ENCODE results near the gene TRPV4.

TRPV4 gene

GRCh38 chr12:109808876-109809646 is 24.1 kb downstream of the TRPV4 start:
- 98% methylated on average over 3 of the region's 4 CpGs for WGBS (ENCODE audit: insufficient coverage, insufficient read length)
- no peak overlapping the region for H3K27ac ChIP-seq (ENCODE audit: low read length)
- DNase-seq (ENCODE audit: low read depth, low spot score) = no peak
- no peaks in the 10 kb centered on the region for H3K4me1 ChIP-seq (ENCODE audit: control insufficient read depth, insufficient read depth, low read length)
- no peak overlapping the region for H3K4me3 ChIP-seq (ENCODE audit: low read length)
- H3K27me3 ChIP-seq (ENCODE audit: control insufficient read depth, insufficient read depth, low read length) = no peaks in the 10 kb centered on the region
- no peaks in the 10 kb centered on the region for H3K36me3 ChIP-seq (ENCODE audit: control insufficient read depth, insufficient read depth, low read length)
- H3K9me3 ChIP-seq (ENCODE audit: control insufficient read depth, insufficient read depth, low read length) = no peaks in the 10 kb centered on the region

GRCh38 chr12:109807954-109808643 is 25.1 kb downstream of the TRPV4 start:
- Histone ChIP-seq H3K36me3 (ENCODE audit: control insufficient read depth, insufficient read depth, low read length) (no peaks in the 10 kb centered on the region), H3K27ac (ENCODE audit: low read length) (no peak overlapping the region), H3K4me3 (ENCODE audit: low read length) (no peak overlapping the region), H3K27me3 (ENCODE audit: control insufficient read depth, insufficient read depth, low read length) (no peaks in the 10 kb centered on the region), H3K4me1 (ENCODE audit: control insufficient read depth, insufficient read depth, low read length) (no peaks in the 10 kb centered on the region), H3K9me3 (ENCODE audit: control insufficient read depth, insufficient read depth, low read length) (no peaks in the 10 kb centered on the region)
- WGBS (ENCODE audit: insufficient coverage, insufficient read length) = no CpG with 5 or more reads among the region's 12 CpGs
- no peak for DNase-seq (ENCODE audit: low read depth, low spot score)

- Histone ChIP-seq H3K27me3 (ENCODE audit: control insufficient read depth, insufficient read depth, low read length) (no peaks in the 10 kb centered on the region), H3K9me3 (ENCODE audit: control insufficient read depth, insufficient read depth, low read length) (no peaks in the 10 kb centered on the region), H3K4me3 (ENCODE audit: low read length) (no peak overlapping the region), H3K36me3 (ENCODE audit: control insufficient read depth, insufficient read depth, low read length) (no peaks in the 10 kb centered on the region), H3K4me1 (ENCODE audit: control insufficient read depth, insufficient read depth, low read length) (no peaks in the 10 kb centered on the region), H3K27ac (ENCODE audit: low read length) (no peak overlapping the region)
- no CpG with 5 or more reads among the region's 12 CpGs for WGBS (ENCODE audit: insufficient coverage, insufficient read length)
- peak; percentile 35 for DNase-seq (ENCODE audit: low read depth, low spot score)
Observed at GRCh38 chr12:109804820-109805761, 28.1 kb downstream of the TRPV4 start.

- Histone ChIP-seq H3K4me1 (ENCODE audit: control insufficient read depth, insufficient read depth, low read length) (no peaks in the 10 kb centered on the region), H3K4me3 (ENCODE audit: low read length) (no peak overlapping the region), H3K9me3 (ENCODE audit: control insufficient read depth, insufficient read depth, low read length) (no peaks in the 10 kb centered on the region), H3K27ac (ENCODE audit: low read length) (no peak overlapping the region), H3K27me3 (ENCODE audit: control insufficient read depth, insufficient read depth, low read length) (no peaks in the 10 kb centered on the region), H3K36me3 (ENCODE audit: control insufficient read depth, insufficient read depth, low read length) (no peaks in the 10 kb centered on the region)
- WGBS (ENCODE audit: insufficient coverage, insufficient read length) = no CpG with 5 or more reads among the region's 3 CpGs
- no peak for DNase-seq (ENCODE audit: low read depth, low spot score)
Observed at GRCh38 chr12:109803678-109804077, 29.5 kb downstream of the TRPV4 start.

GRCh38 chr12:109802828-109803227 is 30.4 kb downstream of the TRPV4 start:
- H3K9me3 ChIP-seq (ENCODE audit: control insufficient read depth, insufficient read depth, low read length) = no peaks in the 10 kb centered on the region
- H3K27ac ChIP-seq (ENCODE audit: low read length) = no peak overlapping the region
- no peak overlapping the region for H3K4me3 ChIP-seq (ENCODE audit: low read length)
- no peaks in the 10 kb centered on the region for H3K4me1 ChIP-seq (ENCODE audit: control insufficient read depth, insufficient read depth, low read length)
- 0 out of 2 replicates have a peak, but pooled peaks cover 3% of the 10 kb centered on the region for H3K36me3 ChIP-seq (ENCODE audit: control insufficient read depth, insufficient read depth, low read length)
- no peaks in the 10 kb centered on the region for H3K27me3 ChIP-seq (ENCODE audit: control insufficient read depth, insufficient read depth, low read length)
- WGBS (ENCODE audit: insufficient coverage, insufficient read length) = no CpG with 5 or more reads among the region's 15 CpGs
- no peak for DNase-seq (ENCODE audit: low read depth, low spot score)

GRCh38 chr12:109800536-109800935 is 32.7 kb downstream of the TRPV4 start:
- Histone ChIP-seq H3K9me3 (ENCODE audit: control insufficient read depth, insufficient read depth, low read length) (no peaks in the 10 kb centered on the region), H3K27me3 (ENCODE audit: control insufficient read depth, insufficient read depth, low read length) (no peaks in the 10 kb centered on the region; the same call in 1 of the 2 replicates), H3K36me3 (ENCODE audit: control insufficient read depth, insufficient read depth, low read length) (0 out of 2 replicates have a peak, but pooled peaks cover 3% of the 10 kb centered on the region), H3K27ac (ENCODE audit: low read length) (no peak overlapping the region), H3K4me3 (ENCODE audit: low read length) (no peak overlapping the region), H3K4me1 (ENCODE audit: control insufficient read depth, insufficient read depth, low read length) (no peaks in the 10 kb centered on the region)
- no CpG with 5 or more reads among the region's 13 CpGs for WGBS (ENCODE audit: insufficient coverage, insufficient read length)
- no peak for DNase-seq (ENCODE audit: low read depth, low spot score)

- H3K9me3 ChIP-seq (ENCODE audit: control insufficient read depth, insufficient read depth, low read length) = no peaks in the 10 kb centered on the region
- no CpG with 5 or more reads among the region's 20 CpGs for WGBS (ENCODE audit: insufficient coverage, insufficient read length)
- no peaks in the 10 kb centered on the region for H3K4me1 ChIP-seq (ENCODE audit: control insufficient read depth, insufficient read depth, low read length)
- H3K4me3 ChIP-seq (ENCODE audit: low read length) = no peak overlapping the region
- 0 out of 2 replicates have a peak, but pooled peaks cover 3% of the 10 kb centered on the region for H3K36me3 ChIP-seq (ENCODE audit: control insufficient read depth, insufficient read depth, low read length)
- no peak for DNase-seq (ENCODE audit: low read depth, low spot score)
- no peaks in the 10 kb centered on the region; the same call in 1 of the 2 replicates for H3K27me3 ChIP-seq (ENCODE audit: control insufficient read depth, insufficient read depth, low read length)
- no peak overlapping the region for H3K27ac ChIP-seq (ENCODE audit: low read length)
Observed at GRCh38 chr12:109798691-109799090, 34.5 kb downstream of the TRPV4 start.

- Histone ChIP-seq H3K27ac (ENCODE audit: low read length) (no peak overlapping the region), H3K27me3 (ENCODE audit: control insufficient read depth, insufficient read depth, low read length) (no peaks in the 10 kb centered on the region; the same call in 1 of the 2 replicates), H3K4me3 (ENCODE audit: low read length) (no peak overlapping the region), H3K4me1 (ENCODE audit: control insufficient read depth, insufficient read depth, low read length) (no peaks in the 10 kb centered on the region), H3K36me3 (ENCODE audit: control insufficient read depth, insufficient read depth, low read length) (0 out of 2 replicates have a peak, but pooled peaks cover 3% of the 10 kb centered on the region), H3K9me3 (ENCODE audit: control insufficient read depth, insufficient read depth, low read length) (no peaks in the 10 kb centered on the region)
- peak; percentile 20 for DNase-seq (ENCODE audit: low read depth, low spot score)
- no CpG with 5 or more reads among the region's 19 CpGs for WGBS (ENCODE audit: insufficient coverage, insufficient read length)
Observed at GRCh38 chr12:109797905-109798669, 35.1 kb downstream of the TRPV4 start.

- Histone ChIP-seq H3K4me1 (ENCODE audit: control insufficient read depth, insufficient read depth, low read length) (no peaks in the 10 kb centered on the region), H3K4me3 (ENCODE audit: low read length) (no peak overlapping the region), H3K27me3 (ENCODE audit: control insufficient read depth, insufficient read depth, low read length) (no peaks in the 10 kb centered on the region; the same call in 1 of the 2 replicates), H3K27ac (ENCODE audit: low read length) (no peak overlapping the region), H3K36me3 (ENCODE audit: control insufficient read depth, insufficient read depth, low read length) (0 out of 2 replicates have a peak, but pooled peaks cover 3% of the 10 kb centered on the region), H3K9me3 (ENCODE audit: control insufficient read depth, insufficient read depth, low read length) (no peaks in the 10 kb centered on the region)
- no peak for DNase-seq (ENCODE audit: low read depth, low spot score)
- no CpG with 5 or more reads among the region's 2 CpGs for whole genome bisulfite sequencing (ENCODE audit: insufficient coverage, insufficient read length)
Observed at GRCh38 chr12:109796057-109796456, 37.1 kb downstream of the TRPV4 start.
